Naive thymus-derived CD4-positive, alpha-beta T cell (primary cell): ENCODE measurements around the gene KIAA1143. TPM values are rescaled to one million over a fixed set of nuclear protein-coding genes. Genes with fewer than 3 reads are reported as not detected.

ENCODE experiments used
- polyA plus RNA-seq, 2 donors: library from polyadenylated mRNA; unstranded; fragments of 300-500 nt; fragmentation: Illumina TruSeq; gene quantifications; one replicate each; pipeline ENCODE4 v1.2.3, GENCODE V29; 2021
- total RNA-seq, 6 experiments: library from RNA in 5 of 6; stranded (reverse) in 5 of 6; gene quantifications; 1 replicate in 5 of 6; 2 replicates in 1 of 6; pipeline ENCODE4 v1.2.3 and lab custom pipeline; 2021 to 2026

The KIAA1143 gene
- total and polyA plus RNA-seq, 7 experiments from 2014 or later = 17.5 to 44.4 (median 28.4) TPM

Other genes starting within 250 kb of the KIAA1143 start
- gene ZKSCAN7, start 206.4 kb downstream of the KIAA1143 start, total RNA-seq = 1 to 10 TPM; 1.1 to 4.5 (median 1.7) TPM
- 1 to 10 TPM; 2.1 to 2.4 TPM for gene ZKSCAN7, start 206.4 kb downstream of the KIAA1143 start, polyA plus RNA-seq
- gene ZNF660, start 176.7 kb downstream of the KIAA1143 start, total RNA-seq = 1 to 10 TPM in 1 of 5 experiments, under 1 TPM in 4; 0.02 to 1.7 (median 0.38) TPM
- under 1 TPM in 1 of 2 donors, not detected in 1; 0.41 TPM for gene ZNF660, start 176.7 kb downstream of the KIAA1143 start, polyA plus RNA-seq
- 10 to 100 TPM in 3 of 5 experiments, 1 to 10 TPM in 2; 5.5 to 15.6 (median 15.0) TPM for gene ZNF197, start 136.6 kb downstream of the KIAA1143 start, total RNA-seq
- 1 to 10 TPM; 5.2 to 5.8 TPM for gene ZNF197, start 136.6 kb downstream of the KIAA1143 start, polyA plus RNA-seq
- 1 to 10 TPM; 1.3 to 3.2 (median 2.0) TPM for gene ZNF35, start 112.9 kb downstream of the KIAA1143 start, total RNA-seq
- 1 to 10 TPM in 1 of 2 donors, under 1 TPM in 1; 0.14 to 1.1 TPM for gene ZNF35, start 112.9 kb downstream of the KIAA1143 start, polyA plus RNA-seq
- 1 to 10 TPM; 1.1 to 6.1 (median 4.1) TPM for gene ZNF502, start 49.0 kb downstream of the KIAA1143 start, total RNA-seq
- gene ZNF502, start 49.0 kb downstream of the KIAA1143 start, polyA plus RNA-seq = 1 to 10 TPM; 5.0 to 5.9 TPM
- 1 to 10 TPM; 1.1 to 5.3 (median 2.6) TPM for gene ZNF501, start 32.0 kb downstream of the KIAA1143 start, total RNA-seq
- 1 to 10 TPM; 1.6 to 2.2 TPM for gene ZNF501, start 32.0 kb downstream of the KIAA1143 start, polyA plus RNA-seq
- 10 to 100 TPM in 1 of 5 experiments, under 1 TPM in 4; 0.11 to 31.9 (median 0.30) TPM for gene KIF15, start 175 bp upstream of the KIAA1143 start, total RNA-seq
- gene KIF15, start 175 bp upstream of the KIAA1143 start, polyA plus RNA-seq = under 1 TPM in 1 of 2 donors, not detected in 1; 0.14 TPM
- gene TMEM42, start 100.3 kb upstream of the KIAA1143 start, total RNA-seq = 10 to 100 TPM; 12.1 to 25.1 (median 16.4) TPM
- gene TMEM42, start 100.3 kb upstream of the KIAA1143 start, polyA plus RNA-seq = 10 to 100 TPM; 51.3 to 74.5 TPM
- gene TGM4, start 113.0 kb upstream of the KIAA1143 start, total RNA-seq = not detected
- under 1 TPM in 1 of 2 donors, not detected in 1; 0.07 TPM for gene TGM4, start 113.0 kb upstream of the KIAA1143 start, polyA plus RNA-seq
- 10 to 100 TPM; 38.5 to 54.0 (median 48.8) TPM for gene ZDHHC3, start 214.6 kb upstream of the KIAA1143 start, total RNA-seq
- 10 to 100 TPM; 33.7 to 36.1 TPM for gene ZDHHC3, start 214.6 kb upstream of the KIAA1143 start, polyA plus RNA-seq
- gene EXOSC7, start 214.6 kb upstream of the KIAA1143 start, total RNA-seq = 10 to 100 TPM; 30.7 to 57.9 (median 44.3) TPM
- 10 to 100 TPM; 48.4 to 59.4 TPM for gene EXOSC7, start 214.6 kb upstream of the KIAA1143 start, polyA plus RNA-seq